Measurements from ENCODE around the gene RRP1B.

The RRP1B gene

DNA sequence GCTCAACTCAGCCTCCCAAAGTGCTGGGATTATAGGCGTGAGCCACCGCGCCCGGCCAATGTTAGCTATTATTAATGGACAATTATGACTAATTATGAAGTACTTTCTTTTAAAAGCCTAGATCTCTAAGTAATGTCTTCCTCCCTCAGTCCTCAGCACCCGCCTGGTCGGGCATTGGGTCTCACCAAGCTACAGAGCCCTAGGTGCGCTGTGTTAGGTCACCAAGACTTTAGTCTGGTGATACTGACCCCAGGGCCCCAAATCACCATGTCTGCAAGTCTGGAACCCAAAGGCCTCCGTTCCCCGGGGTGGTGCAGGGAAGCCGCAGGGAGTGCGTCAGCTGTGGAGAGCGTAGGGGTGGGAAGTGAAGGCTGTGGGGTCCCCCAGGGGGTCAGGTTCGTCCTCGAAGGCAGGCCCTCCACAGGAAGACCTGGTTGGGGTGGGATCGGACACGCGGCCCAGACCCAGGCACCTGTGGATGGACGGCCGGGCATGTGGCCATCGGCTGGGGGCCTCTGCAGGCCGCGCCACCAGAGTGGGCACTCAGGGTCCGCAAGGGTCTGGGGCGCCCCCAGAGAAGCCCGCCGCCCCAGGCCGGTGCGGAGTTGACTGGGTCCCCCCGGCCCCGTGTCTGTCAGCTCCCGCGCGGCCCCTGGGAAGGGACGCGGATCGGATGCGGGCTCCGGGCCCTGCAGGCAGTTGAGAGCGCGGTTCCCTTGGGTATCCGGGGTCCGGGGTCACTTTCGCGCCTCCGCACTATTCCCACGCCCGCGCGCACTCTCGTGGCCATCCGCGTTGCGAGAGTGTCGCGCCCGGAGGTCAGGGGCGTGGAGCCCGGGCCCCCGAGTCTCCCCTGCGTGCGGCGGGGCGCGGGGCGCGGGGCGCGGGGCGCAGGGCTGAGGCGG is 58.9 kb downstream of the RRP1B start:
- peak overlapping the region; percentile 52 for H3K4me3 ChIP-seq (ENCODE audit: low read depth, low read length)
- DNase-seq (ENCODE audit: low read depth, low spot score) = no peak
- TF ChIP-seq, protein P1, sequence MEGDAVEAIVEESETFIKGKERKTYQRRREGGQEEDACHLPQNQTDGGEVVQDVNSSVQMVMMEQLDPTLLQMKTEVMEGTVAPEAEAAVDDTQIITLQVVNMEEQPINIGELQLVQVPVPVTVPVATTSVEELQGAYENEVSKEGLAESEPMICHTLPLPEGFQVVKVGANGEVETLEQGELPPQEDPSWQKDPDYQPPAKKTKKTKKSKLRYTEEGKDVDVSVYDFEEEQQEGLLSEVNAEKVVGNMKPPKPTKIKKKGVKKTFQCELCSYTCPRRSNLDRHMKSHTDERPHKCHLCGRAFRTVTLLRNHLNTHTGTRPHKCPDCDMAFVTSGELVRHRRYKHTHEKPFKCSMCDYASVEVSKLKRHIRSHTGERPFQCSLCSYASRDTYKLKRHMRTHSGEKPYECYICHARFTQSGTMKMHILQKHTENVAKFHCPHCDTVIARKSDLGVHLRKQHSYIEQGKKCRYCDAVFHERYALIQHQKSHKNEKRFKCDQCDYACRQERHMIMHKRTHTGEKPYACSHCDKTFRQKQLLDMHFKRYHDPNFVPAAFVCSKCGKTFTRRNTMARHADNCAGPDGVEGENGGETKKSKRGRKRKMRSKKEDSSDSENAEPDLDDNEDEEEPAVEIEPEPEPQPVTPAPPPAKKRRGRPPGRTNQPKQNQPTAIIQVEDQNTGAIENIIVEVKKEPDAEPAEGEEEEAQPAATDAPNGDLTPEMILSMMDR (IDR thresholded peaks at IDR 0.05; ENCODE audit: low read depth, low read length) = no peak
- in situ Hi-C loops (cut with HindIII; ENCODE audit: low sequenced_read_pairs) = no loop called here

GRCh38 chr21:43718872-43719747 is 59.8 kb downstream of the RRP1B start, which contains the start of gene PDXK:
TSS of gene PDXK (plus strand) at chr21:43719129. CDS start at chr21:43719295, 166 bp downstream.
- in situ Hi-C loops (cut with HindIII; ENCODE audit: low sequenced_read_pairs) = no loop called here
- peak within 1 kb of the TSS; percentile 52 for H3K4me3 ChIP-seq (ENCODE audit: low read depth, low read length)
- TF ChIP-seq, protein P1 (IDR thresholded peaks at IDR 0.05; ENCODE audit: low read depth, low read length) = no peak
- DNase-seq (ENCODE audit: low read depth, low spot score) = peak; percentile 84

- DNase-seq (ENCODE audit: low read depth, low spot score) = no peak
- TF ChIP-seq, protein P1 (IDR thresholded peaks at IDR 0.05; ENCODE audit: low read depth, low read length) = no peak
- in situ Hi-C loops (cut with HindIII; ENCODE audit: low sequenced_read_pairs) = no loop called here
- peak overlapping the region; percentile 52 for H3K4me3 ChIP-seq (ENCODE audit: low read depth, low read length)
These were observed 60.6 kb downstream of the RRP1B start for GRCh38 chr21:43719748-43720538.

- peak overlapping the region; percentile 52 for H3K4me3 ChIP-seq (ENCODE audit: low read depth, low read length)
- in situ Hi-C loops (cut with HindIII; ENCODE audit: low sequenced_read_pairs) = no loop called here
- TF ChIP-seq, protein P1 (IDR thresholded peaks at IDR 0.05; ENCODE audit: low read depth, low read length) = no peak
- no peak for DNase-seq (ENCODE audit: low read depth, low spot score)
These were observed 61.3 kb downstream of the RRP1B start for GRCh38 chr21:43720539-43721166.

GRCh38 chr21:43721206-43721605 is 61.8 kb downstream of the RRP1B start:
- no peak for DNase-seq (ENCODE audit: low read depth, low spot score)
- in situ Hi-C loops (cut with HindIII; ENCODE audit: low sequenced_read_pairs) = no loop called here
- H3K4me3 ChIP-seq (ENCODE audit: low read depth, low read length) = no peak overlapping the region
- TF ChIP-seq, protein P1 (IDR thresholded peaks at IDR 0.05; ENCODE audit: low read depth, low read length) = no peak
